H1 (cell line): ENCODE data around the gene CCNK. TPM values are rescaled to one million over a fixed set of nuclear protein-coding genes. Genes with fewer than 3 reads are reported as not detected.

Experiments used
- CTCF ChIA-PET: fragments of 300-600 bp; sonication (Branson Sonifier 250); formaldehyde crosslinking; loops from one replicate; lab custom pipeline; 2021; ENCODE audit not compliant: partially characterized antibody; lab: Charles Lee
- POLR2A ChIA-PET: fragments of 300-600 bp; sonication (Branson Sonifier 250); formaldehyde crosslinking; loops from one replicate; lab custom pipeline; 2021; ENCODE audit warnings: inconsistent platforms; ENCODE audit not compliant: partially characterized antibody; lab: Charles Lee
- DNase-seq, 2 experiments: peaks; one replicate each; pipeline versions ENCODE4 v3.0.0 to v3.0.0-alpha.2; 2010 to 2022; ENCODE audit warnings: low spot score in 2 of 2, low read depth in 1 of 2, mixed read lengths in 1 of 2
- FAIRE-seq: peaks from 2 replicates; lab custom pipeline; 2011; peaks lifted over from hg19 to GRCh38; lab: Jason Lieb, UNC
- H2AFZ ChIP-seq: 2 replicates; pipeline ENCODE4 v1.8.1; 2012; ENCODE audit warnings: low read length, inconsistent platforms
- H2AK5ac ChIP-seq: 2 replicates; pipeline ENCODE4 v1.6.1; 2013; ENCODE audit warnings: low read depth, low read length
- H2BK120ac ChIP-seq: replicated peaks from 2 replicates; pipeline ENCODE3; 2013; ENCODE audit warnings: low read depth, low read length, inconsistent platforms
- H2BK12ac ChIP-seq: 2 replicates; pipeline ENCODE4 v1.6.1; 2013; ENCODE audit warnings: low read depth, low read length
- H2BK15ac ChIP-seq: 2 replicates; pipeline ENCODE4 v1.6.1; 2013; ENCODE audit warnings: low read length
- H2BK20ac ChIP-seq: 2 replicates; pipeline ENCODE4 v1.6.1; 2013; ENCODE audit warnings: low read length
- H2BK5ac ChIP-seq: 2 replicates; pipeline ENCODE4 v1.6.1; 2013; ENCODE audit warnings: low read depth, low read length
- H3K14ac ChIP-seq: 2 replicates; pipeline ENCODE4 v1.6.1; 2013; ENCODE audit warnings: inconsistent platforms; ENCODE audit not compliant: insufficient read length
- H3K18ac ChIP-seq: 2 replicates; pipeline ENCODE4 v1.6.1; 2013; ENCODE audit warnings: low read length; ENCODE audit errors: extremely low read depth
- H3K23ac ChIP-seq: 2 replicates; pipeline ENCODE4 v1.6.1; 2013; ENCODE audit warnings: inconsistent platforms; ENCODE audit not compliant: insufficient read length
- H3K23me2 ChIP-seq: 2 replicates; pipeline ENCODE4 v1.6.1; 2013; ENCODE audit warnings: low read depth, low read length
- H3K27ac ChIP-seq: 2 replicates; pipeline ENCODE4 v1.6.1; 2011; ENCODE audit warnings: low read depth, low read length, inconsistent platforms
- H3K27me3 ChIP-seq, 4 experiments: replicated peaks in 1 of 4; 1 replicate in 1 of 4; 2 replicates in 3 of 4; pipeline versions ENCODE4 v1.6.1 to v1.8.1; 2011 to 2013; ENCODE audit warnings: low read length in 3 of 4, mild to moderate bottlenecking in 3 of 4, inconsistent platforms in 2 of 4, mixed read lengths in 2 of 4, moderate library complexity in 1 of 4; ENCODE audit not compliant: control insufficient read depth in 3 of 4, insufficient read depth in 3 of 4; ENCODE audit errors: extremely low read depth in 1 of 4
- H3K36me3 ChIP-seq, 4 experiments: 2 replicates each; pipeline versions ENCODE4 v1.6.1 to v1.8.1; 2011 to 2013; ENCODE audit warnings: mild to moderate bottlenecking in 4 of 4, low read length in 3 of 4, moderate library complexity in 2 of 4, control low read depth in 1 of 4, inconsistent platforms in 1 of 4; ENCODE audit not compliant: insufficient read depth in 4 of 4, control insufficient read depth in 2 of 4
- H3K4ac ChIP-seq: replicated peaks from 2 replicates; pipeline ENCODE3; 2013; ENCODE audit warnings: low read length, low read depth, mixed read lengths, inconsistent platforms; ENCODE audit not compliant: insufficient read length
- H3K4me1 ChIP-seq, 4 experiments: replicated peaks in 1 of 4; 1 replicate in 1 of 4; 2 replicates in 3 of 4; pipeline versions ENCODE4 v1.6.1 to v1.8.1; 2011 to 2013; ENCODE audit warnings: low read length in 3 of 4, inconsistent platforms in 2 of 4, mixed read lengths in 1 of 4; ENCODE audit not compliant: insufficient read depth in 4 of 4, control insufficient read depth in 3 of 4
- H3K4me2 ChIP-seq, 2 experiments: 2 replicates each; pipeline versions ENCODE4 v1.6.1 to v1.8.1; 2011 to 2013; ENCODE audit warnings: low read depth in 2 of 2, low read length in 2 of 2, control low read depth in 1 of 2, inconsistent platforms in 1 of 2, mild to moderate bottlenecking in 1 of 2; ENCODE audit not compliant: insufficient read depth in 1 of 2
- H3K4me3 ChIP-seq, 4 experiments: fragments of 200-600, 300-600 bp in 1 of 4; sonication (generic), shearing (Covaris generic), sonication (Bioruptor Twin) in 1 of 4; 2 replicates each; pipeline versions ENCODE4 v1.5.1 to v1.8.1; 2011 to 2016; ENCODE audit warnings: low read length in 4 of 4, low read depth in 3 of 4, control low read depth in 2 of 4, inconsistent platforms in 2 of 4, mild to moderate bottlenecking in 2 of 4, mixed read lengths in 1 of 4, moderate library complexity in 1 of 4; ENCODE audit not compliant: insufficient read depth in 2 of 4; ENCODE audit errors: extremely low read depth in 1 of 4
- H3K56ac ChIP-seq: replicated peaks from 2 replicates; pipeline ENCODE3; 2013; ENCODE audit warnings: low read depth, mild to moderate bottlenecking, mixed read lengths, low read length, inconsistent platforms; ENCODE audit not compliant: insufficient read length
- H3K79me1 ChIP-seq: 2 replicates; pipeline ENCODE4 v1.6.1; 2013; ENCODE audit warnings: low read depth, low read length, control low read depth
- H3K79me2 ChIP-seq, 2 experiments: 2 replicates each; pipeline versions ENCODE4 v1.6.1 to v1.8.1; 2012 to 2013; ENCODE audit warnings: low read length in 2 of 2, mild to moderate bottlenecking in 2 of 2, inconsistent platforms in 1 of 2; ENCODE audit not compliant: insufficient read depth in 2 of 2, control insufficient read depth in 1 of 2
- H3K9ac ChIP-seq, 4 experiments: replicated peaks in 1 of 4; 1 replicate in 1 of 4; 2 replicates in 3 of 4; pipeline versions ENCODE4 v1.6.1 to v1.8.1; 2011 to 2013; ENCODE audit warnings: low read depth in 3 of 4, low read length in 3 of 4, control low read depth in 2 of 4, mild to moderate bottlenecking in 2 of 4, moderate library complexity in 2 of 4, inconsistent platforms in 1 of 4; ENCODE audit errors: extremely low read depth in 1 of 4
- H3K9me3 ChIP-seq, 2 experiments: 2 replicates each; pipeline versions ENCODE4 v1.6.1 to v1.8.1; 2012 to 2013; ENCODE audit warnings: mild to moderate bottlenecking in 2 of 2, moderate library complexity in 2 of 2, control low read depth in 1 of 2, inconsistent platforms in 1 of 2, low read depth in 1 of 2, low read length in 1 of 2, mixed read lengths in 1 of 2; ENCODE audit not compliant: insufficient read depth in 2 of 2
- H4K20me1 ChIP-seq, 2 experiments: replicated peaks in 1 of 2; 2 replicates each; pipeline versions ENCODE3 to v1.8.1; 2011 to 2013; ENCODE audit warnings: inconsistent platforms in 2 of 2, low read length in 2 of 2, mild to moderate bottlenecking in 1 of 2; ENCODE audit not compliant: insufficient read depth in 2 of 2, control insufficient read depth in 1 of 2
- H4K5ac ChIP-seq: 2 replicates; pipeline ENCODE4 v1.6.1; 2013; ENCODE audit warnings: low read length, low read depth, mixed read lengths, inconsistent platforms; ENCODE audit not compliant: insufficient read length
- H4K8ac ChIP-seq: 2 replicates; pipeline ENCODE4 v1.8.0; 2013; ENCODE audit warnings: mild to moderate bottlenecking, moderate library complexity, low read length, inconsistent platforms; ENCODE audit not compliant: insufficient read depth; ENCODE audit errors: extremely low read depth
- H4K91ac ChIP-seq: replicated peaks from 2 replicates; pipeline ENCODE3; 2013; ENCODE audit warnings: low read length, mixed read lengths, inconsistent platforms; ENCODE audit not compliant: insufficient read length
- BCL11A ChIP-seq, 2 experiments: IDR thresholded peaks; one replicate each; pipeline ENCODE4 v1.6.1; 2011; ENCODE audit warnings: low read depth in 2 of 2, low read length in 2 of 2, mild to moderate bottlenecking in 2 of 2
- CBX5 ChIP-seq: fragments of 300-800, 300-1000 bp; sonication (generic); IDR thresholded peaks from 2 replicates; pipeline ENCODE4 v1.7.1; 2016; ENCODE audit warnings: antibody characterized with exemption, low read length, low read depth
- CHD1 ChIP-seq: IDR thresholded peaks from 2 replicates; pipeline ENCODE4 v1.6.1; 2012; ENCODE audit warnings: low read depth, low read length, improper control_type of control experiment
- EZH2 ChIP-seq: fragments of 200-600 bp; sonication (generic); IDR thresholded peaks from 2 replicates; pipeline ENCODE4 v1.7.1; 2012; ENCODE audit warnings: low read depth, mild to moderate bottlenecking, moderate library complexity, low read length, inconsistent platforms; ENCODE audit not compliant: severe bottlenecking
- JUND ChIP-seq: IDR thresholded peaks from 2 replicates; pipeline ENCODE4 v1.6.1; 2011; ENCODE audit warnings: mild to moderate bottlenecking, improper control_type of control experiment, low read length
- NRF1 ChIP-seq: IDR thresholded peaks from 2 replicates; pipeline ENCODE4 v1.6.1; 2011; ENCODE audit warnings: mild to moderate bottlenecking, low read depth, low read length, improper control_type of control experiment
- PHF8 ChIP-seq: fragments of 200-600 bp; sonication (generic); conservative IDR thresholded peaks from 2 replicates; pipeline ENCODE4 v1.7.1; 2012; ENCODE audit warnings: low read depth, mild to moderate bottlenecking, inconsistent platforms, low read length, moderate library complexity
- SIRT6 ChIP-seq: IDR thresholded peaks from one replicate; pipeline ENCODE4 v1.7.1; 2012; ENCODE audit warnings: low read length, inconsistent platforms
- SIX5 ChIP-seq: IDR thresholded peaks from 2 replicates; pipeline ENCODE4 v1.6.1; 2011; ENCODE audit warnings: mild to moderate bottlenecking, low read depth, low read length
- SP2 ChIP-seq: IDR thresholded peaks from 2 replicates; pipeline ENCODE4 v1.6.1; 2012; ENCODE audit warnings: mild to moderate bottlenecking, low read length, inconsistent platforms
- SUZ12 ChIP-seq: fragments of 200-600 bp; sonication (generic); IDR thresholded peaks from 2 replicates; pipeline ENCODE4 v1.6.1; 2012; ENCODE audit warnings: mild to moderate bottlenecking, inconsistent platforms, low read length, moderate library complexity, mixed read lengths
- TEAD4 ChIP-seq: IDR thresholded peaks from 2 replicates; pipeline ENCODE4 v1.6.1; 2012; ENCODE audit warnings: low read depth, low read length, inconsistent platforms, mixed read lengths
- WGBS, 2 experiments: shearing (Covaris generic) in 1 of 2; methylation state at CpG; one replicate each; pipeline versions ENCODE4 v1.1.6 to v1.1.7; 2013 to 2015; ENCODE audit warnings: low lambda C conversion rate in 2 of 2, mixed read lengths in 2 of 2, inconsistent platforms in 1 of 2, low coverage in 1 of 2, missing lambda C conversion rate in 1 of 2; ENCODE audit not compliant: insufficient replicate concordance in 2 of 2, insufficient coverage in 1 of 2, insufficient read length in 1 of 2; ENCODE audit errors: extremely low coverage in 1 of 2, missing lambda C conversion rate in 1 of 2; 5-methylcytosine and 5-hydroxymethylcytosine counted together
- polyA plus RNA-seq, 7 experiments: library from polyadenylated mRNA; depleted of rRNA in 3 of 7; stranded (reverse) in 5 of 7; unstranded in 2 of 7; fragments of >200 nt in 5 of 7; fragments of 200-250 nt in 2 of 7; gene quantifications; 1 replicate in 5 of 7; 2 replicates in 1 of 7; 4 replicates in 1 of 7; pipeline versions ENCODE4 v1.2.1 to v1.2.3, GENCODE V29; 2011 to 2013; ENCODE audit warnings: missing spikeins in 2 of 7, mixed read lengths in 2 of 7
- total RNA-seq: library from RNA; stranded (reverse); fragmentation: NEBNext Ultra II Directional; extraction: Animal tissue kit (Norgen Biotek cat#: 25700); gene quantifications from 2 replicates; pipeline ENCODE4 v1.2.1, GENCODE V29; 2021
- TF ChIP-seq, protein P1 (sequence below): IDR thresholded peaks from 2 replicates; pipeline ENCODE4 v1.6.1; 2012; ENCODE audit warnings: low read length, inconsistent platforms

CCNK gene
- total and polyA plus RNA-seq, 2 of the 8 experiments (the other 6 are each of a cell fraction or from before 2014, with no cell fraction given): 10.7 to 82.7 TPM

DNA sequence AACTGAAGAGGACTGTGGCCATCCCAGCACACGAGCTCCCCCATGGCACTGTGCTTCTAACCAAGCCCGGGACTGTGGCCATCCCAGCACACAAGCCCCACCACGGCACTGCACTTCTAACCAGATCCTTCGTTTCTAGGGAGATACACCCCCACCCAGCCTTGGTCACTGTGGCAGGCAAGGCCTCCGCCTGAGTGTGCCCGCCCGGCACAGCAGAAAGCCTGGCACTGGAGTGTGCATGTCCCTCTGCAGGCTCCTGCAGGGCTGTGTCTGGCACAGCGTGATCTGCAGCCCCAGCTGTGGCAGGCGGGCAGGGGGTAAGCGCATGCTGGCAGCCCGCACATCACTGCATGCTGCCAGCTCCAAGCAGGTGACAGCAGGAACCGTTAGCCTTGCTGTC, 73.0 kb downstream of the CCNK start:
- Histone ChIP-seq H3K4me1 (peaks cover 0 to 7% (median 5%) of the 10 kb centered on the region in 4 experiments; a peak in 5 of 7 replicates), H2BK12ac (no peak overlapping the region), H3K9ac (no peak overlapping the region), H3K18ac (no peak overlapping the region), H3K4ac (peak overlapping the region; percentile 47), H3K56ac (no peak overlapping the region), H4K20me1 (peaks cover 5 to 20% of the 10 kb centered on the region in 2 experiments), H2BK20ac (no peak overlapping the region), H4K8ac (peak overlapping the region; percentile 35; the same call in 1 of the 2 replicates), H3K27me3 (no peaks in the 10 kb centered on the region), H3K27ac (no peak overlapping the region), H3K23ac (no peak overlapping the region), H3K79me1 (peaks cover 37% of the 10 kb centered on the region), H3K14ac (no peak overlapping the region), H3K23me2 (peaks cover 2% of the 10 kb centered on the region; the same call in 1 of the 2 replicates), H4K5ac (no peak overlapping the region), H2BK5ac (no peak overlapping the region; the same call in 1 of the 2 replicates), H2BK15ac (no peak overlapping the region), H2BK120ac (no peak overlapping the region), H4K91ac (no peak overlapping the region), H3K4me2 (no peak overlapping the region), H3K36me3 (no peaks in the 10 kb centered on the region), H3K9me3 (no peaks in the 10 kb centered on the region), H3K79me2 (peaks cover 0 to 39% of the 10 kb centered on the region in 2 experiments; a peak in 2 of 4 replicates), H2AFZ (no peak overlapping the region), H3K4me3 (no peak overlapping the region), H2AK5ac (no peak overlapping the region; the same call in 1 of the 2 replicates)
- FAIRE-seq (no peak), DNase-seq (no peak)
- 82% methylated on average over 12 of the region's 12 CpGs; no CpG with 5 or more reads in 1 of the 2 experiments for WGBS, 2 experiments
- POLR2A ChIA-PET: interaction anchor here (1.1 kb wide), 1 partner anchor 9 kb away, joined by 5 read pairs; no protein-coding TSS in a partner anchor
- CTCF ChIA-PET: interaction anchor here (1.0 to 3.7 kb wide), 4 partner anchors 12 to 76 kb away, joined by 4 to 19 read pairs (median 6); no protein-coding TSS in a partner anchor
- TF ChIP-seq EZH2 (no peak), CBX5 (no peak), SP2 (no peak), TEAD4 (no peak), JUND (no peak), SIX5 (no peak), SIRT6 (no peak), SUZ12 (no peak), NRF1 (no peak), BCL11A (IDR thresholded peaks at IDR 0.05; ENCODE audit: low read depth in 2 of 2, low read length in 2 of 2) (no peak), CHD1 (no peak), PHF8 (no peak)
- TF ChIP-seq, protein P1, sequence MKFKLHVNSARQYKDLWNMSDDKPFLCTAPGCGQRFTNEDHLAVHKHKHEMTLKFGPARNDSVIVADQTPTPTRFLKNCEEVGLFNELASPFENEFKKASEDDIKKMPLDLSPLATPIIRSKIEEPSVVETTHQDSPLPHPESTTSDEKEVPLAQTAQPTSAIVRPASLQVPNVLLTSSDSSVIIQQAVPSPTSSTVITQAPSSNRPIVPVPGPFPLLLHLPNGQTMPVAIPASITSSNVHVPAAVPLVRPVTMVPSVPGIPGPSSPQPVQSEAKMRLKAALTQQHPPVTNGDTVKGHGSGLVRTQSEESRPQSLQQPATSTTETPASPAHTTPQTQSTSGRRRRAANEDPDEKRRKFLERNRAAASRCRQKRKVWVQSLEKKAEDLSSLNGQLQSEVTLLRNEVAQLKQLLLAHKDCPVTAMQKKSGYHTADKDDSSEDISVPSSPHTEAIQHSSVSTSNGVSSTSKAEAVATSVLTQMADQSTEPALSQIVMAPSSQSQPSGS: no peak
